Endometrial microvascular endothelial cells (primary cell): ENCODE data around the gene ZNF592. TPM values are rescaled to one million over a fixed set of nuclear protein-coding genes. Genes with fewer than 3 reads are reported as not detected.

Source experiments
- in situ Hi-C: cut with HindIII; loops from 2 replicates; pipeline ENCODE4 v1.10.0; 2017; ENCODE audit warnings: low sequenced_read_pairs, low pct_unique_long_range_greater_than_20kb; ENCODE audit errors: inconsistent ontology term
- total RNA-seq: library from RNA; depleted of rRNA; stranded (reverse); fragments of >200 nt; gene quantifications from one replicate; pipeline ENCODE4 v1.2.3, GENCODE V29; 2015; ENCODE audit errors: inconsistent ontology term

The ZNF592 gene
- total RNA-seq, 1 donor from 2014 or later: 13.6 TPM

GRCh38 chr15:84799511-84800187 is 51.3 kb downstream of the ZNF592 start:
- in situ Hi-C loops: no loop called here

DNA sequence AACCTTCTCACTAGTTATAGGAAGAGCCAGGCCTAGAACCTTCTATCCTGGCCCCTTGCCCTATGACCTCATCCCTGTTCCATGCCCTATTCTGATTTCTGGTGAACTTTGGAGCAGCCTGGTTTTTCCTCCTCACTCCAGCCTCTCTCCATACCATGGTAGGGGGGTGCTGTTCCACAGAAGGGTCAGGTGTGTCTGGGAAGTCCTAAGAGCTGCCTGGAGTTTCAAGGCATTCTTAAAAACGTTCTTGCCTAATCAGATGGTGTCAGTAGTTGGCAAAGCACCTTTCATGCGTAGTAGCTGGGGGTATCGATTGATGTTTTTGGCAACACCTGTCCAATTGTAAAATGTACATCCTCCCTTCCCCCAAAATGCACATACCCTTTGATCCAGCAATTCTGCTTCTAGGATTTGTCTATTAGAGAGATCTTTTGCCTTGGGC is 52.0 kb downstream of the ZNF592 start:
- in situ Hi-C loops: no loop called here

- in situ Hi-C loops: no loop called here
These were observed 55.9 kb downstream of the ZNF592 start for GRCh38 chr15:84804005-84804900.

DNA sequence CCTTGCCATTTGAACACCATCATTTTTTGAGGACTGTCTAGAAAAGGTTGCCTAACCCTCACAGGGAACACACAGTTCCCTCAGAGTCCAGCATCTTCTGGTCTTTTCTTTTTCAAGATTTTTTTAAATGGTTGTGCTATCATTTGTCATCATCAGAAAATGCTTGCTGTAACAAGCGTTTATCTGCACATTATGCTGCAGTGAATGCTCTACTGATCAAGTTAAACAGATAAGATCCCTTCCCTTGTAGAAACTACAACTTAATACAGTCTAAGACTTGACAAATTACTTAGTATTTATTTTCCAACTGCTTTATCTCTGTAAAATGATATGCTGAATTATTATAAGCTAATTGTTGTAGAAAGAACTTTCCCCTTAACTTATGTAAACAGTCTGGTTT is 56.8 kb downstream of the ZNF592 start:
- in situ Hi-C loops: no loop called here

- in situ Hi-C loops: no loop called here
These were observed 58.8 kb downstream of the ZNF592 start for GRCh38 chr15:84807228-84807627.

- in situ Hi-C loops: no loop called here
These were observed 61.9 kb downstream of the ZNF592 start for GRCh38 chr15:84810073-84810840.

DNA sequence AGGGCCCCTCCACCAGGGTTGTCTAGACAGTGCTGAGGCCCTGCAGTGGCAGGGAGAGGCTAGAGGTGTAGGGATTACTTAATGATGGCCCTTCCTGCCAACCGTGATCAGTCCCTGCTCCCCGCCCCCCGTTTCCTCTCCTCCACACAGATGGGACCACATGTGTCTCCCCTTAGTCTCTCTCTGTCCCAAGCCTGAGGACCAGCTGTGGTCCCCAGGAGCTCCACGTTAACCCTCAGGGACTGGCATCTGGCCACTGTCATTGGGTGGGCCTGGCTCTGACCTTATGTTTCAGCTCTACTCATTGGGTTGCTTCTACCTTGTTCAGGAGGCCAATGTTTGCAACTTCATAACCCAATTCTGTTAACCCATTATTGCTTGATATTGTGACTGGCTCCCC is 62.8 kb downstream of the ZNF592 start:
- in situ Hi-C loops: no loop called here

GRCh38 chr15:84811828-84812227 is 63.4 kb downstream of the ZNF592 start:
- in situ Hi-C loops: no loop called here

GRCh38 chr15:84812842-84813241 is 64.5 kb downstream of the ZNF592 start:
- in situ Hi-C loops: no loop called here

DNA sequence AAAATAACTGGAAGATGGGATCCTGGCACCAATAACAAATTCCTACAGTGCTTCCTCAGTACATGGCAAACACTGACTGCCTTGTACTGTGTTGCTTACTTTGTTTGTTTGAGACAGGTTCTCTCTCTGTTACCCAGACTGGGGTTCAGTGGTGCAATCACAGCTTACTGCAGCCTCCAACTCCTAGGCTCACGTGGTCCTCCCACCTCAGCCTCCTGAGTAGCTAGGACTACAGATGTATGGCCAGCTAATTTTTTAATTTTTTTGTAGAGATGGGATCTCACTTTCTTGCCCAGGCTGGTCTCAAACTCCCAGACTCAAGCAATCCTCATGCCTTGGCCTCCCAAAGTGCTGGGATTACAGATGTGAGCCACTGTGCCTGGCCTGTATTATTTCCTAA is 65.0 kb downstream of the ZNF592 start:
- in situ Hi-C loops: no loop called here

DNA sequence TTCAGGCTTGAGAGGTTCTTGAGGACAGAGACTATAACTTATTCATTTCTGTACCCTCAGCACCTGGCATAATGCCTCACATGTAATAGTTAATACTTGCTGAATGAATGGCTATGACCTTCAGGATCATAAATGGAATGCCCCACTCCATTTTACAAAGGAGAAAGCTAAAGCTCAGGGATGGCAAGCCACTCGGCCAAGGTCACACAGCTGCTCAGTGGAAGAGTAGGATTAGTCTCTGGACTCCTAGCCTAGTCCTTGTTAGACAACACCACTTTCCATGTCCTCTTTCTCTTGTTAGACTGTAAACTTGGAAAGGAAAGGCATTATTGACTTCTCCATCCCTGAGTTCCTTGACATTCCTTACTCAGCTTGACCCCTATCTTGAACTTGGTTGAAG is 65.5 kb downstream of the ZNF592 start:
- in situ Hi-C loops: no loop called here

GRCh38 chr15:84814916-84815315 is 66.5 kb downstream of the ZNF592 start:
- in situ Hi-C loops: no loop called here

- in situ Hi-C loops: no loop called here
These were observed 68.5 kb downstream of the ZNF592 start, which contains the start of gene ALPK3 for GRCh38 chr15:84816694-84817465. Gene ALPK3, plus strand, starts transcription at chr15:84817356. Its CDS starts 97 bp downstream, at chr15:84817453.

GRCh38 chr15:84817466-84818081 is 69.2 kb downstream of the ZNF592 start:
- in situ Hi-C loops: no loop called here

- in situ Hi-C loops: no loop called here
These were observed 70.1 kb downstream of the ZNF592 start for GRCh38 chr15:84818261-84819131.

GRCh38 chr15:84819291-84819768 is 70.9 kb downstream of the ZNF592 start:
- in situ Hi-C loops: no loop called here

DNA sequence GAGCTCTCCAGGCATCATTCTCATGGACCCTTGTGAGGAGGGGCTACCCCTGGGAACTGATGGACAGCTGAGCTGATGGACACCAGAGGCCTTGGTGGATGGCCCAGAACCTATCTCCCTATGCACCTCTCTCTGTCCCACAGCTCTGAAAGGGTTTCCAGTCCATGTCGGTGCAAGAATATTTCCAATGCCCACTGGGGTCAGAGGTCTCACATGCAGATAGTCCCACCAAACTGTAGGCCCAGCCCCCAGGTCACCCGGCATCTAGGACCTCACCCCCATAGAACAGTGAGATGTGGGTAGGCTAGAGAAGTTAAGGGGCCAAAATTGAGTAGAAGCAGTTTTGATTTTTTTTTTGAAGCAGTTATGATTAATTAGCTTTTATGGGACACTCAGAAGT is 71.4 kb downstream of the ZNF592 start:
- in situ Hi-C loops: no loop called here
